Mammary epithelial cell (primary cell): Measurements from ENCODE around the gene PCCA.

Source experiments
- EZH2 ChIP-seq: IDR thresholded peaks from 2 replicates; pipeline ENCODE4 v1.6.1; 2012; ENCODE audit warnings: low read length, inconsistent platforms, borderline replicate concordance
- TF ChIP-seq, protein P1 (sequence below), 2 donors: IDR thresholded peaks in 1 of 2; conservative IDR thresholded peaks in 1 of 2; 2 replicates each; pipeline ENCODE4 v1.5.1; 2011 to 2012; ENCODE audit warnings: inconsistent platforms in 2 of 2, low read length in 2 of 2, mild to moderate bottlenecking in 2 of 2, control low read depth in 1 of 2, low read depth in 1 of 2; ENCODE audit not compliant: insufficient read depth in 1 of 2; ENCODE audit errors: extremely low read depth in 1 of 2

DNA sequence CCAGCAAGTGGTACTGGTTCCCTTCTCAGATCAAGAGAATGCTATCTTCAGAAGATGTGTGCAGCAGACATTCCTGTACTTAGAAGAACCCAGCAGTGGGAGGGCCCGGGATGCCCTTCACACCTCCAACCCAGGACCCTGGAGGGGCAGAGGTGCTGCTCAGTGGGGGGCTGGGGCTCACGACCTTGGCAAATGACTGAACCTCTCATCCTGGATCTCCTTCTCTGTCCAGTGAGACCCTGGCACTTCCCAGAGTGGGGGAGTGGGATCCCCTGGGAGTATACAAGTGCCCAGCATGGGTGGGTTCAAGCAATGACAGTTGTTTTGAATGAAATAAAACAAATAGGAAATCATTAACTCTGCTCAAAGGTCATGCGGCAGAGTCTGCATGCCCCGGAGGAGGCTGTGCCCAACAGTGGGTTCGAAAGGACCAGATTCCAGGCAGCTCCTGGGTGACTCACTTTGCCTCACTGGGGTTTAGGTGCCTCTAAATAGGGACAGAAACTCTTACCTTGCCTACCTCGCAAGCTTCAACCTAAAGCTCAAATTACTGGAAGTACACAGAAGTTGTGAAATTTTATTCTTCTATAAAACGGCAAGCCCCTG lies 472.8 kb downstream of the PCCA start:
- TF ChIP-seq, protein P1, sequence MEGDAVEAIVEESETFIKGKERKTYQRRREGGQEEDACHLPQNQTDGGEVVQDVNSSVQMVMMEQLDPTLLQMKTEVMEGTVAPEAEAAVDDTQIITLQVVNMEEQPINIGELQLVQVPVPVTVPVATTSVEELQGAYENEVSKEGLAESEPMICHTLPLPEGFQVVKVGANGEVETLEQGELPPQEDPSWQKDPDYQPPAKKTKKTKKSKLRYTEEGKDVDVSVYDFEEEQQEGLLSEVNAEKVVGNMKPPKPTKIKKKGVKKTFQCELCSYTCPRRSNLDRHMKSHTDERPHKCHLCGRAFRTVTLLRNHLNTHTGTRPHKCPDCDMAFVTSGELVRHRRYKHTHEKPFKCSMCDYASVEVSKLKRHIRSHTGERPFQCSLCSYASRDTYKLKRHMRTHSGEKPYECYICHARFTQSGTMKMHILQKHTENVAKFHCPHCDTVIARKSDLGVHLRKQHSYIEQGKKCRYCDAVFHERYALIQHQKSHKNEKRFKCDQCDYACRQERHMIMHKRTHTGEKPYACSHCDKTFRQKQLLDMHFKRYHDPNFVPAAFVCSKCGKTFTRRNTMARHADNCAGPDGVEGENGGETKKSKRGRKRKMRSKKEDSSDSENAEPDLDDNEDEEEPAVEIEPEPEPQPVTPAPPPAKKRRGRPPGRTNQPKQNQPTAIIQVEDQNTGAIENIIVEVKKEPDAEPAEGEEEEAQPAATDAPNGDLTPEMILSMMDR (conservative IDR thresholded peaks at IDR 0.05 in 1 of 2, IDR thresholded peaks at IDR 0.05 in 1 of 2; ENCODE audit: extremely low read depth in 1 of 2, insufficient read depth in 1 of 2, low read depth in 1 of 2, low read length in 2 of 2) = no peak
- no peak for TF ChIP-seq EZH2
